ENCODE data around the gene NXPH1. TPM values are rescaled to one million over a fixed set of nuclear protein-coding genes. Genes with fewer than 3 reads are reported as not detected.

NXPH1 gene
- total and polyA plus RNA-seq, 2 donors (not counting 1 experiment from before 2014, with no cell fraction given) = not detected

DNA sequence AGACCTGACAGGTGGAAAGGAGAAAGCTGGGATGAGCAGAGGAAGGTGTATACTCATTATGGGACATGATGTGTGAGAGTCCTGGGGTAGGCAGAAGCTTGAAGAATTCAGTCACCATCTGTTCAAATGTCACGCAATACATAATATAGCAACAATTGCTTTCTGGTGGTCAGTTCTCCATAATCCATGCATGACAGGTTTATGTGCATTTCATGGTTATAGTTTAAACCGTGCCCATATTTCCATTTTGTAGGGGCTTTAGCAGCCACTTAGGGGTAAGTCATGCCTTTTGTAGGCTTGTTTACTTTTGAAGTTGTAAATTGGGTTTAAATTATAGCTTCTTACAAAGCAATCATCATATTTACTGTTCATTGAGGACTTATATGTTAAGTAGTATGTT is 158.8 kb downstream of the NXPH1 start:
- H3K9me3 Mint-ChIP-seq (ENCODE audit: insufficient read depth) = peaks cover 5% of the 10 kb centered on the region
- intact Hi-C loops (cut with micrococcal nuclease) = no loop called here
- H3K27ac Mint-ChIP-seq = no peak overlapping the region
- H4K20me1 ChIP-seq (ENCODE audit: control insufficient read depth, insufficient read depth, low read length, poor library complexity, severe bottlenecking) = no peaks in the 10 kb centered on the region
- POLR2A ChIA-PET = no interaction called here
- CTCF ChIA-PET = no interaction called here
- ATAC-seq (ENCODE audit: low read depth) (no peak), DNase-seq (no peak)
- H3K4me1 ChIP-seq (ENCODE audit: control insufficient read depth in 2 of 2, insufficient read depth in 2 of 2, low read length in 2 of 2) = no peaks in the 10 kb centered on the region
- no peak overlapping the region for H3K27ac ChIP-seq (ENCODE audit: low read length in 2 of 2)
- H2AFZ ChIP-seq (ENCODE audit: insufficient read depth, low read depth, low read length, poor library complexity, severe bottlenecking) = no peak overlapping the region
- H3K4me3 ChIP-seq (ENCODE audit: control extremely low read depth in 1 of 5, extremely low read depth in 1 of 5, insufficient read depth in 1 of 5, low read depth in 2 of 5, low read length in 4 of 5) = no peak overlapping the region
- H3K9me3 ChIP-seq (ENCODE audit: control extremely low read depth in 1 of 3, control insufficient read depth in 2 of 3, insufficient read depth in 1 of 3, low read length in 2 of 3) = no peaks in the 10 kb centered on the region
- H3K4me3 Mint-ChIP-seq = no peak overlapping the region
- no peaks in the 10 kb centered on the region for H3K27me3 ChIP-seq (replicated peaks in 1 of 4; ENCODE audit: control extremely low read depth in 1 of 4, control insufficient read depth in 3 of 4, insufficient read depth in 4 of 4, low read length in 3 of 4)
- no peaks in the 10 kb centered on the region for H3K36me3 ChIP-seq (replicated peaks in 1 of 2; ENCODE audit: control extremely low read depth in 1 of 2, control insufficient read depth in 1 of 2, extremely low read depth in 1 of 2, insufficient read depth in 2 of 2, low read length in 1 of 2)
- WGBS (ENCODE audit: insufficient coverage) = no CpG with 5 or more reads among the region's 2 CpGs
- TF ChIP-seq, protein P1, sequence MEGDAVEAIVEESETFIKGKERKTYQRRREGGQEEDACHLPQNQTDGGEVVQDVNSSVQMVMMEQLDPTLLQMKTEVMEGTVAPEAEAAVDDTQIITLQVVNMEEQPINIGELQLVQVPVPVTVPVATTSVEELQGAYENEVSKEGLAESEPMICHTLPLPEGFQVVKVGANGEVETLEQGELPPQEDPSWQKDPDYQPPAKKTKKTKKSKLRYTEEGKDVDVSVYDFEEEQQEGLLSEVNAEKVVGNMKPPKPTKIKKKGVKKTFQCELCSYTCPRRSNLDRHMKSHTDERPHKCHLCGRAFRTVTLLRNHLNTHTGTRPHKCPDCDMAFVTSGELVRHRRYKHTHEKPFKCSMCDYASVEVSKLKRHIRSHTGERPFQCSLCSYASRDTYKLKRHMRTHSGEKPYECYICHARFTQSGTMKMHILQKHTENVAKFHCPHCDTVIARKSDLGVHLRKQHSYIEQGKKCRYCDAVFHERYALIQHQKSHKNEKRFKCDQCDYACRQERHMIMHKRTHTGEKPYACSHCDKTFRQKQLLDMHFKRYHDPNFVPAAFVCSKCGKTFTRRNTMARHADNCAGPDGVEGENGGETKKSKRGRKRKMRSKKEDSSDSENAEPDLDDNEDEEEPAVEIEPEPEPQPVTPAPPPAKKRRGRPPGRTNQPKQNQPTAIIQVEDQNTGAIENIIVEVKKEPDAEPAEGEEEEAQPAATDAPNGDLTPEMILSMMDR (IDR thresholded peaks at IDR 0.05) = no peak
- no peak for TF ChIP-seq EZH2 (IDR thresholded peaks at IDR 0.05; ENCODE audit: borderline replicate concordance, insufficient read depth, low read depth, low read length, poor library complexity, severe bottlenecking)
- H3K9ac ChIP-seq (ENCODE audit: low read length) = no peak overlapping the region
- H3K4me1 Mint-ChIP-seq = no peaks in the 10 kb centered on the region
- H3K79me2 ChIP-seq (ENCODE audit: control insufficient read depth, insufficient read depth, low read length) = no peaks in the 10 kb centered on the region
- H3K27me3 Mint-ChIP-seq = no peaks in the 10 kb centered on the region
- no peak overlapping the region for H3K4me2 ChIP-seq (replicated peaks; ENCODE audit: low read depth, low read length, poor library complexity, severe bottlenecking)

DNA sequence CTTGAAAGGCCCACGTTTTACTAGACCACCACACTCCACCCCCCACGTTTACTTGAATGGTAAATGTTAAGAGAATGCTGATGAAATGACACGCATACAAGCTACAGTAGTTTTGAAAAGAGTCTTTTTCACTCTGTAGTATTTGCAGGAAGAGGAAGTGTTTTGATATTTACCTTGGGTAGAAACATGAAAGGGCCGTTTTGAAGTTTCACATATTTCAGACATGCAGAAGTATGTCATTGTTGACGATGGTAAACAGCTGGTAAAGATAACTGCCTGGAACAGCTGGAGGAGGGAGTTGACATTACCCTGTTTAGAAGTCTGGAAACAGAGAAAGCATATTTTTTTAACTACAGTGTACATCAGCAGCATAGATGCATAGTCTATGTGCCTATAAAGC is 160.7 kb downstream of the NXPH1 start:
- no peaks in the 10 kb centered on the region for H3K27me3 ChIP-seq (replicated peaks in 1 of 4; ENCODE audit: control extremely low read depth in 1 of 4, control insufficient read depth in 3 of 4, insufficient read depth in 4 of 4, low read length in 3 of 4)

More for the DNA sequence above, 160.7 kb downstream of the NXPH1 start:
- no peaks in the 10 kb centered on the region for H3K79me2 ChIP-seq (ENCODE audit: control insufficient read depth, insufficient read depth, low read length)
- ATAC-seq (ENCODE audit: low read depth) = no peak
- no peaks in the 10 kb centered on the region for H3K36me3 ChIP-seq (replicated peaks in 1 of 2; ENCODE audit: control extremely low read depth in 1 of 2, control insufficient read depth in 1 of 2, extremely low read depth in 1 of 2, insufficient read depth in 2 of 2, low read length in 1 of 2)
- no peak overlapping the region for H3K4me2 ChIP-seq (replicated peaks; ENCODE audit: low read depth, low read length, poor library complexity, severe bottlenecking)
- ChIA-PET CTCF (no interaction called here), POLR2A (no interaction called here)
- DNase-seq = no peak
- H4K20me1 ChIP-seq (ENCODE audit: control insufficient read depth, insufficient read depth, low read length, poor library complexity, severe bottlenecking) = no peaks in the 10 kb centered on the region
- no peak overlapping the region for H3K4me3 ChIP-seq (ENCODE audit: control extremely low read depth in 1 of 5, extremely low read depth in 1 of 5, insufficient read depth in 1 of 5, low read depth in 2 of 5, low read length in 4 of 5)
- H3K9me3 ChIP-seq (ENCODE audit: control extremely low read depth in 1 of 3, control insufficient read depth in 2 of 3, insufficient read depth in 1 of 3, low read length in 2 of 3) = no peaks in the 10 kb centered on the region
- peaks cover 3% of the 10 kb centered on the region for H3K9me3 Mint-ChIP-seq (ENCODE audit: insufficient read depth)
- H2AFZ ChIP-seq (ENCODE audit: insufficient read depth, low read depth, low read length, poor library complexity, severe bottlenecking) = no peak overlapping the region
- H3K9ac ChIP-seq (ENCODE audit: low read length) = no peak overlapping the region
- intact Hi-C loops (cut with micrococcal nuclease) = no loop called here
- H3K4me3 Mint-ChIP-seq = no peak overlapping the region
- H3K4me1 ChIP-seq (ENCODE audit: control insufficient read depth in 2 of 2, insufficient read depth in 2 of 2, low read length in 2 of 2) = no peaks in the 10 kb centered on the region
- H3K27ac Mint-ChIP-seq = no peak overlapping the region
- TF ChIP-seq, protein P1 (IDR thresholded peaks at IDR 0.05) = no peak
- TF ChIP-seq EZH2 (IDR thresholded peaks at IDR 0.05; ENCODE audit: borderline replicate concordance, insufficient read depth, low read depth, low read length, poor library complexity, severe bottlenecking) = no peak
- H3K27ac ChIP-seq (ENCODE audit: low read length in 2 of 2) = no peak overlapping the region
- WGBS (ENCODE audit: insufficient coverage) = 41% methylated on average over 2 of the region's 5 CpGs
- H3K27me3 Mint-ChIP-seq = no peaks in the 10 kb centered on the region
- H3K4me1 Mint-ChIP-seq = no peaks in the 10 kb centered on the region

Measured in B cell (primary cell).